Embryonic facial prominence (tissue), 1 donor: ENCODE measurements around the gene CEBPG.
A peak's percentile ranks its signal among the peaks of the same experiment; 100 is the strongest.

Source experiments
- DNase-seq: peaks from one replicate; pipeline ENCODE4 v3.0.0-alpha.2; 2016; ENCODE audit errors: extremely low spot score

The CEBPG gene

DNA sequence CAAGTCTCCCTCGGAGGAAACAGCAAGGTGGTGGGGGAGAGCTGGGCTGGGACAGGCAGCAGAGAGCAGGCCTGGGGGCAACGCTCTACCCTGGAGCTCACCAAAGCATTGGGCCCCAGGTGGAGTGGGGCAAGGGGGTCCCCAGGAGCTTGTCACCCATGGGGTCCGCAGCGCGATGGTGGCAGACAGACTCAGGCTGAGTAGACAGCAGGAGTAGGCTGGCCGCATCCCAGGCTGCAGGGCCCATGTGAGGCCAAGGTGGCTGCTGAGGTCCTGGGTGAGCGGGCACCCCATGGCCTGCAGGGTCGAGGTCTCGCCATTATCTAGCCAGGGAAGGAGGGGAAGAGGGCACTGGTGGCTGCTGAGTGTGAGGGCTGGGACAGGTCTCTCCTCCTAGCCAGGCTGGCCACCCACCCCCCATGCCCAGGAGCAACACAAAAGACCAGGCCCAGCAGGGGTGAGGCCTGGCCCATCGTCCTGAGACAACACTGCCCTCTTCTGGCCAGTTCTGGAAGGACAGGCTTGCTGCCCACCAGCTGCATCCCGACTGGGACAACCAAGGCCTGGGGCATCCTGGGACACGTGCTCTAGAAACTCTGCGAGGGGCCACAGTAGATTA, 33.1 kb downstream of the CEBPG start:
- DNase-seq, result no peak

DNA sequence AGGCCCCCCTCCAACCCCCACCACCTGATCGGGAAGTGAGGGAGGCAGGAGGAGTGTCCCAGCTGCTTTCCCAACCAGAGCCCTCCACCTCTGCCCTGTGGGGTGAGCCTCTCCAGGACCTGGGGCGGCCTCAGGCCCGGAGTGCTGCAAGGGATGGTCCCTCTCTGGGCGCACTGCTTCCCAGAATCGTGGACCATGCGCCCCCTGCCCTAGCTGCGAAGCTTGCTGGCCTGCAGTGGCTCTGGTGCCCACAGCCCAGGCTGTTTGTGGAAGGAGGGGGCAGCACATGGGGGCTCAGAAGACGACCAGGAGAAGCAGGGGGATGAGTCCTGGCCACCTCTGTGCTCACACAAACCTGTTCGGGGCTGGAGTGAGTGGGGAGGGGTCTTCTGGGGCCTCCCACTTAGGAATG, 33.6 kb downstream of the CEBPG start:
- DNase-seq, result no peak

DNA sequence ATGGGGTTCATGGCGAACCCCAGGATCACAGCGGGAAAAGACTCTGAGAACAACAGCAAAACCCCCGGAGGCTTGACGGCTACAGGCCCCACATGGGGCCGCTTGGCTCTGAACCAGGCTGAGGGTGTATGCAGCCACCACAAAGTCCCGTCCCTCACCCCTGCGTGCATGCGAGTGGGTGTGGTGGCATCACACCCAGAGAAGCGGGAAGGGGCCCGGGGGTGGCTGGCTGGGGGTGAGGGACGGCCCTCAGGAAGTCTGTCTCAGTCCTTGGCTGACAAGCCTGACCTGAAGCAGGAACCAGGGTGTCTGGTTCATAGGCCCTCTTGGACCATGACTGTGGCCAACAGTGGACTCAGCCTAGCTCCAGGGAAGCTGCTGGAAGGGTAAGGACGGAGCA, 34.2 kb downstream of the CEBPG start:
- no peak for DNase-seq

DNA sequence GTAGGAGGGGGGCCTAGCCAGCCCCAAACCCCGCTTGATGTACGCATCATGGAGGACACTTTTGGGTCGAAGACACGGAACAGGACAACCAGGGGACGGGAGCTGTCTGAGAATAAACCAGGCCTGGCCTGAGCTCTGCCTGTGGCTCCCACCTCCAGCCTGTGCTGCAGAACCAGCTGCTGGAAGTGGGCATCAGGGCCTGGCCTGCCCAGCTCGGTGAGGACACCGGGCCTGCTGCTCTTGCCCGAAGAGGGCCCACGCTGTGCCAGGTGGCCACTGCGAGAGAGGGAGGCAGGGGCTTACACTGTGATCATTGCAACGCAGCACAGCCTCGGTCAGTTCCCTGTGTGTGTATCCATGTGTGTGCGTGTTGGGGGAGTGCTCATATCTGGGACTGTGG, 34.6 kb downstream of the CEBPG start:
- DNase-seq, result no peak

DNA sequence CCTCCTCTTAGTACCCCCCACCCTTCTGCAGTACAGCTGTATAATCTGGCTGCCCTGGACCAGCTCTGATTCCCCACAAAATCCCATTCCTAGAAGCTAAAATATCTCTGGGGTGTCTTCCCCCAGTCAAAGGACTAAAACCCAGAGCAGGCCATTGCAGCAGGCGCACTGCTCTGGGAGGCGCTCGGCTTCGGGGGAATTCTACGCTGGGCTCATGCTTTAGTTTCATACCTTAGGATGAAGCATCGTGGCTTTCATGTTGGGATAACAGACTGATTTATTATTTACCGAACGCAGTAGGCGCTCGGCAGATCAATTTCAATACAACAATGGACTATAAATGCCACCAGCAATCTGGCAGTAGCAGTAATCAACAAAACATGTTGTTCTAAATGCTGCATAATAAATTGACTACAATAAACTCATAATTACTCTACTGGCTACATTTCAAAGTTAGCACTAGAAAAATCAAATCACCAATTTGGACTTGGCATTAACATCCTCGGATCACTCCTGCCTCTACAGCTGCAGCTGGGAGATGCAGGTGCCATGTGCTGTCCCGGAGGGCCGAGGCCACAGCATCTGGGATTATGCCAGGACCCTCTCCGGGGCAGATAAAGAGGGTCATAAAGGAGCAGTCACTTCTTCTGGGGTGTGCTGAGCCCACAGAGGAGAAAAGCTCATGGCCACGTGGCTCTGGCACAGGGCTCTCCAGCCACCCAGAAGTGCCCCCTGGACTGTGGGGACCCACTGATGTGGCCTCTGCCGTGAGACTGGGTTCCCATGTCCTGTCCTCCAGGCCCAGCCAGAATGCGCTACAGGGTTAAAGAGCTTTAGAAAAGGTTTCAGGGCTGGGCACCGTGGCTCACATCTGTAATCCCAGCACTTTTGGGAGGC, 35.3 kb downstream of the CEBPG start:
- no peak for DNase-seq

DNA sequence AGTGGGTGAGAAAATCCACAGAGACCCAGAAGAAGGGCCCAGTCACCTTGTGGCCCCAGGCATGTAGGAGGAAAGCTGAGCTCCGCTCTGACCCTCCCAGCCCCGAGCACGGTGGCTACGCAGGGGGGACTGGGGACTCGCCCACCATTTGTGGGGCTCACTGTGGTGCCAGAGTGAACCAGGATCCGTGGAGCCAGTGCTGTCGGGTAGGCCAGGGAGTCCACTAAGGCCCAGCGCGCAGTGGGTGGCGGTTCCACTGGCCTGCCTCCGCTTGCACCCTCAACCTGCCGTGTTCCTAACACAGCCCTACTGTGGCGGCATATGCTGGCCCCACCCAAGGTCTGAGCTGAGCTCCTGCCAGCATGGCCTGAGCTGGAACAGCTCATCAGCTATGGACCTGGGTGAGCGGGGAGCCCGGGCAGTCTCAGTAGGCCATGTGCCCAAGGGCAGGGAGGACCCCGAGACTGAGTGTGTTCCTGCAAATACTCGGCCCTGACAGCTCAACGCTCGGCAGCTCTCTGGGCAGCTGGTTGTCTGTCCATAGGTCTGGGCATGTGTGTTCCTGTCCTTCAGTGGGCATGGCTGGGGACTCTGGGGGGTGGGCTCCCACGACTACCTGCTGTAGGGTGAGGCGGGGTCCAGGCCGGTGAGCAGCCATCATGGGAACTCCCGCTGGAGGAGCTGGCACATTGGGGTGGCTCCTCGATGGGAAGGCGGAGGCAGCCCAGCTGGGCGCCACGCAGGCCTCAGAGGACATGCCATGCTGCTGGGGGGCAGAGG, 36.6 kb downstream of the CEBPG start:
- no peak for DNase-seq

DNA sequence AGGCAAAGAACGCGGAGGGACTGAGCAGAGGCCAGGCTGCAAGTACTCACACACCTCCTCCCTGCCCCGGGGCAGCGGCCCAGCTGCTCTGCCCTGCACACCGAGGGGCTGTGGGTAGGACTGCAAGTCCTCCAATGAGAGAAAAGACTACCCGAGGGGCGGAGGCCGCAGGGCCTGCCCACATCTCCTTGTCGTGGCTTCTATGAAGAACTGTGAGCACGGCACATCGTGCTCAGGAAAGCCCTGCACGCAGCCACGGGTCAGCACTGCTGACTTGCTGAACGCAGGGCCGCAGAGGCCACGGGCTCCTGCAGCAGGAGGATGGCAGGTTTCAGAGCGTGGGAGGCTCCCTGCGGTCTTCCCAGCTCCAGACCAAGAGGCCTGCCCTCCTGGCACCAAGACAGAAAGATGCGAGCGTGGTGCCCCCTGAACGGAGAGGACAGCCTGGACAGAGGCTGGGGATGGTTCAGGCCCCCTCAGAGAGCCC, 37.4 kb downstream of the CEBPG start:
- no peak for DNase-seq

DNA sequence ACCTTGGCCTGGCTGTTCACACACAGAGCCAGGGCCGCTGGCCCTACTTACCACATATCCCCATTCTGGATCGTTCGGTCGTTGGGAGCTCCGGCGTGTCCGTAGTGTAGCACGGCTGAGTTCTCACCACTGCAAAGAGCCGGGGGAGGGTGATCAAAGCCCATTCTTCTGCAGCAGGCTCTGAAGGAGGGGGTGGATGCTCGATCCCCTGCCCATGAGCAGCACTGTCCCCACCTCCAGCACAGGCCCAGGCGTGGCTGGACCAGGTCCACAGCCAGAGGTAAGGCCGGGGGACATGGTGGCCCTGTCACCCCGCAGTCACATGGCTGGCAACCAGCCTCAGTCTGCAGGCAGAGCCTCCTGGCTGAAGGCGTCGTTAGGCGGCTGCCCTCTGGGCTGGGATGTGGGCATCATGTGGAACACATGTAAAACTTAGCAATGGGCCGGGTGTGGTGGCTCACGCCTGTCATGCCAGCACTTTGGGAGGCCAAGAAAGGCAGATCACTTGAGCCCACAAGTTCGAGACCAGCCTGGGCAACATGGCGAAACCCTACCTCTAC, 38.2 kb downstream of the CEBPG start:
- DNase-seq, result no peak

DNA sequence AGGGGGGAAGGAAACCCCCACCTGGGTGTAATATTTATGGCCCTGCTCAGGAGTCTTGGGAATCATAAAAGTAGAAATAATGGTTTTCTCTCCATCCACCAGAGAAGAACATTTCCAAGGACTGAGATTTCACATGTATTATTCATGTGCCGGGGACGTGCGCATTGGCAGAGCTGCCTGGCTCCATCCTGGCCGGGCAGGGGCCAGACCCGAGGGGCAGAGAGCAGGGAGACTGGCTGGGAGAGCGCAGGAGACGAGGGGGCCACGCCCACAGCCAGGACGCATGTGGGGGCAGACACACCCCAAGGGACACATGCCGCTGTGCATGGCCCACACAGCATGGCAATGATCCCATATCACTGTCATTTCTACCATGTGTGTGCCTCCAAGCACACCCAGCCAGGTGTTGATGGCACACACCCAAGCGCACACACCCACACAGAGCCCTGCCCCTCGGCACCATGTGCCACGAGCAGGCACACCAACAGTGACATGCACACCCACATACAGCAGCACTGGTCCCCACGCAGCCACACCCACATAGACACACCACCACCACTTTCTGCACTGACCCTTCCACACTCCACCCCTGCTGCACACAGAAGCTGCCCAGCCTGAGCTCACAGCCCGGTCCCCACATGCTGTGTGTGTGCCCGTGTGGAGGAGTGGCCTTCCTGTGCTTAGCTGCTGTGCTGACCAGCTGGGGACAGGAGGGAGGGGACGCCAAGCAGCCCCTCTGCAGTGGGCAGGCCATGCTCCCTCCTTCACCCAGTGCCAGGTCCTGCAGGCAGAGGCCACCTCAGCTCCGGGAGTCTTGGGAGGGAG, 39.3 kb downstream of the CEBPG start:
- DNase-seq, result no peak

DNA sequence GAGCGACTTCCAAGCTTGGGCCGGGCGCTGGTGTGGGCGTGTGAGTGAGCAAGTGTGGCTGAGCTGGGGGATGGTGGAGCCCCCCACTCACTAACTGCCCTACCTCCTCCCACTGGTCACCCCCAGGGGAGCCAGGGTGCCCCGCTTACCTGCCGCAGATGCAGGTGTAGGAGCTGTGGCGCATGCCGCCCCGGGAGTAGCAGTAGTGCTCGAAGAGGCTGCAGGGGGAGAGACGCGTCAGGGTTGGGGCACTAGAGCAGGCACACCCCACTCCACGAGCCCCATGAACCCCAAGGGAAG, 39.9 kb downstream of the CEBPG start:
- no peak for DNase-seq

DNA sequence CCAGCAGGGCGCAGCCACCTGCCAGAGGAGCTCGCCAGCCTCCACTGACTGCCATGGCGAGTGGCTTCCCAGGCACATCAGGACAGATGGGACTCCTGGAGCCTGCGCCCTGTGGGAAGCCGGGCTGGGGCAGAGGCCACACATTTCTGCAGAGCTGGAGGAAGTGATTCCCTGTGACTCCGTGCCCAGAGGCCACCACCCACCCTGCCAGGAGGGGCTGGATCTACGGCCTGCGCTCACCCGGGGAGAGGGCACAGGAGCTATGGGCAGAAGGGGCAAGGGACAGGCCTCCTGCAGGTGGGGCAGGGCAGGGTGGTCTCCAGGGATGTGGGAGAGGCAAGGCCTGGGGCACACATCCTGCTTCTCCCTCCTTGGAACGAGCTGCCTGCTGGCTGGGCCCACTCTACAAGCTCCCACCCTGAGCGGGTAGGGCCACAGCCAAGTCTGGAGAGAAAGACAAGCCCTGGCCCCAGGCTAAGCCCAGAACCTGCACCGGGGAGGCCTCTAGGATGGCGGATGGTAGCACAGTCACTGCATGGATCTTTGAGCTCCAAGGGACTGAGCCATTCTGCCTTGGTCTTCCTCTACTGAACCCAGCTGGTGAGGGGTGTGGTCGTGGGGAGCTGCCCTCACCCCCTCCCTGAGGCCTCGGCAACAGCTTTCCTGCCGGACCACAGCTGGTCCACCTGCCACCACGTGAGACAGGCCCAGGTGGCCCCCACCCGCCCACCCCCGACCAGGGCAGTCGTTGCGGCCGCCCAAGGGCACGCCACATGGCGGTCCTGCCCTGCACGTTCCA, 40.6 kb downstream of the CEBPG start:
- no peak for DNase-seq

DNA sequence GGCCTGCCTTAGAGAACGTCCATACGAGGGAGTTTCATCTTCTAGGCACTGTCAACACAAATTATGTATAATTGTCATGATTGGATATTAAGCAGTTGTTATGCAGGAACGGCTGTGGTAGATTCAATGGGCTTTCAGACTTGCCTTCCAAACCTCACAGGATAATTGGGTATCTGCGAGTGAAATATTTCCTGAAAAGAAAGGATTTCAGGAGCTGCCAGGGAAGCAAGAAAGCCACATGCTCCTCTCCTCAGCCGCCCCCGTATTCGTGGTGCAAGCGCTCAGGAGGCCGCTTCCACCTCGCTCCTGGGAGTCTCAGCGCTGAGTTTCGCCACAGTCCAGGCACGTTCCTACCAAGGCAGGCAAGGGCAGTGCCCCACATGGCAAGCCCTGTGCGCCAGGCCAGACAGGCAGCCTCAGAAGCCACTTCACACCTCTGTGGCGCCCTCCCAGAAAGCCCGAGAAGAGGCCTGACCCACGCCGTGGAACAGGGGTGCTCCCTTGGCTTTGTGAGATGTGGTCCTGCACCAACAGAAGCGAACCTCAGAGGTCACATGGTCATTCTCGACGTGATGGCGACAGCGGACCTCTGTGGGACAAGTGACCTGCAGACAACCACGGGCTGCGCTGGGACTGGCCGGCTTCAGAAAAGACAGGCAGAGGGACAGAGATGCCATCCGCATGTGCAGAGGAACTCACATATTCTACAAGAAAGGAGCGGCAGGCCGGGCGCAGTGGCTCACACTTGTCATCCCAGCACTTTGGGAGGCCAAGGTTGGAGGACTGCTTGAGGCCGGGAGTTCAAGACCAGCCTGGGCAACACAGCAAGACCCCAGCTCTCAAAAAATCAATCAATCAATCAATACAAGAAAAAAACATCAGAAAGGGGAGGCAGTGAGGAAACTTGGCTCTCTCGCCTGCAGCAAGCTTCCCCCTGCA, 41.4 kb downstream of the CEBPG start:
- peak; percentile 31 for DNase-seq

DNA sequence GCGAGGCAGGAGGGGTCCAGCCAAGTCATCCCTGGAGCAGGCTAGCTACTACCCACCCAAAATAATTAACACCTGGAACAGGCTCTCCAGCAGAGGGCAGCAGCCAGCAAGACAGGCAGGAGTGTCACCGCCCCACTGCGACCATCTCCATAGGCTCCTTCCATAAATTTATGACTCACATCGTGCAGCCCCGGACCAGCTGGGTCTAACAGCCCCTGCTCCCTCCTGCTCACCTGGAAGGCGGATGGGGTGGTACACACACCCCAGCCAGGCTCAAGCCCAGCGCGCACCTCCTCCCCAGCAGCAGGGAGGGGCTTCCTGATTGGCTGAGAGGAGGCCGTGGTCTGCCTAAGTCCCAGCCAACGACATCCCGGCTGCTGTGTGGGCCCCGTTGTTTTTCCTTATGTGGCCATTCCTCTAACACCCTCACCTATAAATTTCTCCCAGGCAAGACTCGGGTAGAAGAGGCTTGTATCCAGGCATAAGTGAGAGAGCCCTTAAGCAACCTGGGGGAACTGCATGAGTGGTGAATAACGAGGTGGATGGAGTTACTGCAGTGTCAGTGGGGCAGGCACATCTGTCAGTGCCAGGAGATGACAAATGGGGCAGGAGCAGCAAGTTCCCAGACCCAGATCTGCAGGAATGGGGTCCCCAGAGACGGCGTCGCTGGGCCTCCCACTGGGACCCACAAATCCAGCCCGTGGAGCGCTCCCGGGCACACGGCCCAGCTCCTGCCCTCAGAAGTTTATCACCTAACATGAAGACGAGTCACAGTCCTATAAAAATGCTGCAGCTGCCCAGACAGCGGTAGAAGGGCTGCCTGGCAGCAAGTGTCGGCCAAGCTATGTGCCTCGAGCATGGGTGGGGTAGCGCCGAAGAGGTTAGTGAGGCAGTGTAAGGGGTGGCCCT, 43.1 kb downstream of the CEBPG start:
- no peak for DNase-seq

DNA sequence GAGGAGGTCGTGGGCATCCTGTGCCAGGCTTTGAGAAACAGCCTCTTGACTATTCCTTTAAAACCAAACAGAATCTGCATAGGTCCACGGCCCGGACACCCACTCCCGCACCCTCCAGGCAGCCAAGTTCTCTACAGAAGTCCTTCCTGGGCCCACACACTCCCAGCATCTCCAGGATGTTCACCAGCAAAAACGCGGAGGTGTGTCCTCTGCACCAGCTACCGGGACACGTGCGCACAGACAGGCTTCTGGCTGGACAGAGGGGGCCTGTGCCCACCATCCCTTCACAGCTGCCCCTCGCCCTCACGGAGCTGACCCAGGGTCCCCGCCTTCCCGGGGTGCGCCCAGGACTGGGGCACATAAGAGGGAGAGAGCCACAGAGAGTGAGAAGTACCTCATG, 44.2 kb downstream of the CEBPG start:
- DNase-seq, result no peak

DNA sequence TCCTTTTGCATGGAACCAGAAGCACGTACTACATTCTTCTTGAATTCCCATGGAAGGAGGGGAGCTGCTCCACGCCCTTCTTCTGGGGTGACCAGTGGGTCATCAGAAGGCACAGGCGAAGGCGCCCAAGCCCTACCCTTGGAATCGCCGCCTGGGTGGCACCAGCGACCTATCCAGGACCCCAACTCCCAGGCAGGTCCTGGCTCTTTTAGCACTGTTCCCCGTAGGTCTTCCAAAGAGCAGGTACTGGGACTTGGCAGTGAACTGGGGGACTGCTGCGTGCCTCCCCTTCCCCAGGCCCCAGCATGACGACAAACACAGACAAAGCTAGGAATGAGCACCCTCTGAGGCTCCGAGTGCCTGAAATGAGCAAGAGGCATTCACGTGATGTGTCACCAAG, 45.0 kb downstream of the CEBPG start:
- no peak for DNase-seq

DNA sequence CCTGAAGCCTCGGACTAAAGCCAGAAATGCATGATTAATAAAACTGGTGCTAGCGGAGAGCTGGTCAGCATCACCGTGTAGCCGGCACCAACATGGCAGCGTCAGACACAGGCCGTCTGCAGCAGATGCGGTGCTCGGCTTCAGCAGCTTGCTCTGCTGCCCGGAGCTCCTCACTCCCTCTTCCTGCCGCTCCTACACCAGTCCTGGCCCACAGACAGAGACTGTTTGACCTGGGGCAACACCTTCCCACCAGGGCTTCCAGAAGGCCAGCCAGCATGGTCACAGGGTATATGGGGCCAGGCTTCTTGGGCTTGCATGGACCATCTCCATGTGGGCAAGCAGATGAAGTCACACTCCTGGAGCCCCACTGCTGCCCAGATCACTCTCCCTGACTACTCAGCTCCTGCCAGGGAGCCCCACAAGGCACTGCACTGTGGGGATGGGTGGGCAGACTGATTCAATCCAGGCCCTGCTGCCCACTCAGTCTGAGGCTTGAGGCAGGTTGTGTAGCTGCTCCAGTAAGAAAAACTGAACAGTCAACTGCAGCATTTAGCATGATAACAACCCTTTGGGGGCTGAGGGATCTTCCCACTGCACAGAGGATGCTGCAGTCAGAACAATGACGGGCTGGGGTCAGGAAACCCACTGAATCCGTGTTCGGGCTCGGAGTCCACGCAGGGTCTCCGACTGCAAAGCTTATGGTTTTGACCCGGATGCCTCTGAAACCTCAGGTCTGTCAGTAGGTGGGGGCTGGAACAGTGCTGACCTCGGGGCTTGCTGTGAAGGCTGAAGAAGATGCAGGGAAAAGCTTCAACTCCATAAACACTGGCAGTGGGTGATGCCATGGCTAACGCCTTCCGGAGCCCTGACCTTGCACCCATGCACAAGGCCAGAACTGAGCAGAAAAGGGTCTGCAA, 45.6 kb downstream of the CEBPG start:
- no peak for DNase-seq

DNA sequence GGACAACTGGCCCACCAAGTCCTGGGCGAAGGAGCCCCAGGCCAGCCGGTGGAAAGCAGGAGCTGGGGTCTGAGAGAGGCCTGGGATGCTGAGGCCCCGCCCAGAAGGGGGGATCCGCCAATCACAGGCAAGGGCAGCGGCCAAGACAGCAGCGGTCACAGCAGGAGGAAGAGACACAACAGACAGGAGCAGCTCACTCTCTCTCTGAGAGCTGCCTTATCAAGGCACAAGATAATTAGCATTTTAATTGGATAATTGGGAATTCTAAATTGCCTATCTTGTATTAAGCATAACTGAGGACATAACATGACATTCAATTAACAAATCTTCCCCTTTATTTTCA, 46.2 kb downstream of the CEBPG start:
- DNase-seq, result no peak
